Measurements from ENCODE around the gene ACSL3.

- TF ChIP-seq CTCF (IDR thresholded peaks at IDR 0.05; ENCODE audit: low read length): no peak
- TF ChIP-seq EZH2phosphoT487 (IDR thresholded peaks at IDR 0.05; ENCODE audit: low read length): no peak
- TF ChIP-seq EZH2 (optimal IDR thresholded peaks at IDR 0.05; ENCODE audit: low read depth, low read length): no peak
Observed at GRCh38 chr2:222922019-222922800, 61.4 kb downstream of the ACSL3 start.

Data from MM.1S (cell line).